GM18502 (cell line): ENCODE results near the gene SERPINI1.

Source experiments
- ATAC-seq: cut with Tn5 transposase; IDR thresholded peaks from one replicate; pipeline ENCODE4 v1.9.1; 2021; ENCODE audit warnings: mild to moderate bottlenecking; ENCODE audit not compliant: unreplicated experiment, poor library complexity

Gene SERPINI1

GRCh38 chr3:167872941-167873340, 137.4 kb downstream of the SERPINI1 start:
- no peak for ATAC-seq

- ATAC-seq, result no peak
Measured at GRCh38 chr3:167874671-167875372, 139.3 kb downstream of the SERPINI1 start.
